Erythroblast (primary cell): ENCODE measurements around the gene RIIAD1.
"Not testable (repeated sequence)": the region's sequence is repeated elsewhere in the genome, so short reads cannot be mapped to it uniquely, and the experiment has no call there.

ENCODE experiments used
- GATA1 ChIP-seq: IDR thresholded peaks from 2 replicates; pipeline ENCODE4 v1.6.1; 2011; ENCODE audit warnings: low read depth, mild to moderate bottlenecking, control low read depth, low read length, moderate library complexity
- POLR2A ChIP-seq: IDR thresholded peaks from 2 replicates; pipeline ENCODE4 v1.6.1; 2011; ENCODE audit warnings: mild to moderate bottlenecking, low read length

GRCh38 chr1:151682901-151683300 lies 38.4 kb upstream of the RIIAD1 start:
- TF ChIP-seq POLR2A, GATA1: not testable (repeated sequence)
